K562 (cell line): ENCODE measurements around the gene ZBTB20. TPM values are rescaled to one million over a fixed set of nuclear protein-coding genes. Genes with fewer than 3 reads are reported as not detected.

Experiments used
- ATAC-seq: fragments of 200-7000 bp; cut with Tn5 transposase; 3 replicates; pipeline ENCODE4 v1.9.1; 2020; ENCODE audit warnings: moderate library complexity
- BruUV-seq: library from RNA; stranded (reverse); fragments of 400-500 nt; replicated peaks from 2 replicates; lab custom pipeline; 2021; lab: Mats Ljungman, UMichigan
- CTCF ChIA-PET: fragments of 300-600 bp; formaldehyde crosslinking; extraction: SDS; loops from one replicate; lab custom pipeline; 2021; ENCODE audit warnings: low intra/inter-chr PET ratio; lab: Yijun Ruan, JAX
- POLR2A ChIA-PET: fragments of 300-600, 350-650 bp; sonication (Branson Sonifier 250); formaldehyde crosslinking; extraction: SDS; loops from one replicate; lab custom pipeline; 2021; ENCODE audit warnings: antibody characterized with exemption, inconsistent platforms; lab: Yijun Ruan, JAX
- DNase-seq, 4 experiments: peaks; one replicate each; pipeline versions ENCODE4 v3.0.0 to v3.0.0-alpha.2; 2011 to 2018; ENCODE audit warnings: low spot score in 3 of 4, mixed read lengths in 3 of 4; ENCODE audit errors: extremely low read depth in 1 of 4
- FAIRE-seq: peaks from 2 replicates; lab custom pipeline; 2011; peaks lifted over from hg19 to GRCh38; lab: Jason Lieb, UNC
- H2AFZ ChIP-seq: 2 replicates; pipeline ENCODE4 v1.6.0; 2011; ENCODE audit warnings: low read depth, low read length, control low read depth, inconsistent platforms
- H3K27ac ChIP-seq: fragments of 200-600 bp; 3 replicates; pipeline ENCODE4 v1.8.0; 2011; ENCODE audit warnings: low read depth, mild to moderate bottlenecking, control low read depth, inconsistent platforms, low read length, moderate library complexity, mixed read lengths; ENCODE audit errors: extremely low read depth
- H3K27me3 ChIP-seq, 2 experiments: fragments of 300-600 bp in 1 of 2; 2 replicates in 1 of 2; 3 replicates in 1 of 2; pipeline versions ENCODE4 v1.6.0 to v1.8.0; 2011; ENCODE audit warnings: inconsistent platforms in 2 of 2, low read length in 2 of 2, mild to moderate bottlenecking in 1 of 2, mixed read lengths in 1 of 2, moderate library complexity in 1 of 2; ENCODE audit not compliant: control insufficient read depth in 2 of 2, insufficient read depth in 2 of 2
- H3K36me3 ChIP-seq: fragments of 300-600 bp; 3 replicates; pipeline ENCODE4 v1.8.0; 2011; ENCODE audit warnings: mild to moderate bottlenecking, low read length, inconsistent platforms; ENCODE audit not compliant: control insufficient read depth, insufficient read depth
- H3K4me1 ChIP-seq, 2 experiments: fragments of 200-600 bp in 1 of 2; replicated peaks in 1 of 2; 2 replicates in 1 of 2; 3 replicates in 1 of 2; pipeline versions ENCODE4 v1.5.1 to v1.8.0; 2011; ENCODE audit warnings: inconsistent platforms in 2 of 2, low read length in 2 of 2, mild to moderate bottlenecking in 1 of 2, mixed read lengths in 1 of 2, moderate library complexity in 1 of 2; ENCODE audit not compliant: control insufficient read depth in 2 of 2, insufficient read depth in 2 of 2
- H3K4me2 ChIP-seq: 2 replicates; pipeline ENCODE4 v1.6.1; 2011; ENCODE audit warnings: low read length, control low read depth, inconsistent platforms, mixed read lengths; ENCODE audit not compliant: insufficient read depth
- H3K4me3 ChIP-seq: fragments of 200-600 bp; sonication (generic), shearing (Covaris generic); 2 replicates; pipeline ENCODE4 v1.5.1; 2016; ENCODE audit warnings: control low read depth, inconsistent platforms
- H3K79me2 ChIP-seq: fragments of 200-600 bp; 3 replicates; pipeline ENCODE4 v1.8.0; 2011; ENCODE audit warnings: low read length, inconsistent platforms; ENCODE audit not compliant: control insufficient read depth, insufficient read depth
- H3K9ac ChIP-seq, 2 experiments: 2 replicates each; pipeline versions ENCODE4 v1.6.0 to v1.6.1; 2011; ENCODE audit warnings: low read depth in 2 of 2, low read length in 2 of 2, control low read depth in 1 of 2, inconsistent platforms in 1 of 2, mild to moderate bottlenecking in 1 of 2, mixed read lengths in 1 of 2; ENCODE audit not compliant: insufficient read depth in 1 of 2
- H3K9me1 ChIP-seq: one replicate; pipeline ENCODE4 v1.6.0; 2011; ENCODE audit warnings: inconsistent platforms, mild to moderate bottlenecking, low read length, moderate library complexity; ENCODE audit not compliant: control insufficient read depth, insufficient read depth
- H3K9me3 ChIP-seq: replicated peaks from 2 replicates; pipeline ENCODE4 v1.5.1; 2011; ENCODE audit warnings: low read depth, low read length, inconsistent platforms; ENCODE audit not compliant: control insufficient read depth, insufficient read depth
- H4K20me1 ChIP-seq: replicated peaks from 2 replicates; pipeline ENCODE4 v1.6.1; 2011; ENCODE audit warnings: low read length, inconsistent platforms, mixed read lengths; ENCODE audit not compliant: control insufficient read depth, insufficient read depth
- ATF4 ChIP-seq: fragments of 450-650 bp; formaldehyde crosslinking; IDR thresholded peaks from 2 replicates; pipeline ENCODE4 v1.4.0; 2022; ENCODE audit warnings: mild to moderate bottlenecking, moderate library complexity
- ELF4 ChIP-seq: fragments of 450-650 bp; formaldehyde crosslinking; IDR thresholded peaks from 2 replicates; pipeline ENCODE4 v1.4.0; 2022; ENCODE audit warnings: missing genetic modification characterization
- EWSR1 ChIP-seq: fragments of 450-650 bp; IDR thresholded peaks from 2 replicates; pipeline ENCODE4 v1.6.1; 2018; ENCODE audit warnings: borderline replicate concordance, mild to moderate bottlenecking, low read depth, moderate library complexity; ENCODE audit not compliant: partially characterized antibody
- HLTF ChIP-seq: fragments of 450-650 bp; IDR thresholded peaks from 2 replicates; pipeline ENCODE4 v1.6.1; 2016
- MBD2 ChIP-seq: sonication (generic); IDR thresholded peaks from 2 replicates; pipeline ENCODE4 v1.6.1; 2016; ENCODE audit warnings: low read depth, borderline replicate concordance
- MCM2 ChIP-seq: fragments of 450-650 bp; IDR thresholded peaks from 2 replicates; pipeline ENCODE4 v1.6.1; 2017; ENCODE audit warnings: low read depth, mild to moderate bottlenecking
- MCM3 ChIP-seq: fragments of 450-650 bp; IDR thresholded peaks from 2 replicates; pipeline ENCODE4 v1.6.1; 2016
- PRPF4 ChIP-seq: fragments of 200-400 bp; formaldehyde crosslinking; IDR thresholded peaks from one replicate; pipeline ENCODE4 v1.6.1; 2017; ENCODE audit warnings: low read length, low read depth, mild to moderate bottlenecking; ENCODE audit not compliant: insufficient read depth, poor library complexity, severe bottlenecking
- TAF7 ChIP-seq: fragments of 450-650 bp; IDR thresholded peaks from 2 replicates; pipeline ENCODE4 v1.6.1; 2016; ENCODE audit warnings: missing genetic modification characterization, missing compliant biosample characterization
- ZNF445 ChIP-seq: fragments of 250-450 bp; sonication (Bioruptor Pico); IDR thresholded peaks from 2 replicates; pipeline ENCODE4 v1.4.0; 2020; ENCODE audit warnings: low read depth, mild to moderate bottlenecking, moderate library complexity
- ZNF785 ChIP-seq: fragments of 250-450 bp; sonication (Bioruptor Pico); IDR thresholded peaks from 2 replicates; pipeline ENCODE4 v1.4.0; 2020; ENCODE audit warnings: mild to moderate bottlenecking
- WGBS: fragments of 100-300 bp; shearing (Covaris generic); methylation state at CpG from one replicate; pipeline ENCODE4 v1.1.6; 2016; ENCODE audit warnings: low coverage, mixed read lengths; ENCODE audit not compliant: insufficient coverage; ENCODE audit errors: missing lambda C conversion rate; 5-methylcytosine and 5-hydroxymethylcytosine counted together
- in situ Hi-C: fragments of 300-500 bp; cut with MboI; formaldehyde crosslinking; loops from 4 replicates; pipeline ENCODE4 v1.15.0; 2018; ENCODE audit warnings: inconsistent platforms, mixed read lengths
- intact Hi-C: fragments of 100-400 bp; cut with micrococcal nuclease; formaldehyde crosslinking; loops from 2 replicates; pipeline ENCODE4 v1.14.2; 2022
- polyA plus RNA-seq, 8 experiments: library from polyadenylated mRNA; depleted of rRNA in 4 of 8; stranded (reverse) in 5 of 8; unstranded in 3 of 8; fragments of >200 nt; fragmentation: Nextera tagmentation in 2 of 8; fragmentation: Illumina TruSeq in 1 of 8; extraction: Ambion mirVana in 2 of 8; extraction: Trizol in 1 of 8; gene quantifications; 2 replicates each; pipeline versions ENCODE4 v1.2.1 to v1.2.3, GENCODE V29; 2011 to 2014; ENCODE audit warnings: inconsistent platforms in 1 of 8, missing spikeins in 1 of 8
- total RNA-seq, 7 experiments: library from RNA; depleted of rRNA in 6 of 7; stranded (reverse); fragments of >200 nt in 6 of 7; fragmentation: Illumina TruSeq in 2 of 7; extraction: Trizol in 2 of 7; gene quantifications; 2 replicates each; pipeline versions ENCODE4 v1.2.1 to v1.2.3, GENCODE V29; 2011 to 2021; ENCODE audit warnings: low replicate concordance in 1 of 7

The ZBTB20 gene
- total and polyA plus RNA-seq, 9 of the 15 experiments (the other 6 are each of a cell fraction or from before 2014, with no cell fraction given): 0.17 to 1.7 (median 0.45) TPM

GRCh38 chr3:114994554-114995341, 152.3 kb downstream of the ZBTB20 start:
- ChIA-PET CTCF (no interaction called here), POLR2A (no interaction called here)
- Histone ChIP-seq H2AFZ (no peak overlapping the region), H4K20me1 (no peaks in the 10 kb centered on the region), H3K79me2 (no peaks in the 10 kb centered on the region), H3K4me1 (no peaks in the 10 kb centered on the region), H3K9me3 (no peaks in the 10 kb centered on the region), H3K9me1 (no peaks in the 10 kb centered on the region), H3K4me2 (no peak overlapping the region), H3K27ac (no peak overlapping the region), H3K36me3 (no peaks in the 10 kb centered on the region), H3K9ac (no peak overlapping the region), H3K4me3 (no peak overlapping the region), H3K27me3 (no peaks in the 10 kb centered on the region)
- no peak for TF ChIP-seq PRPF4
- ATAC-seq (no peak), DNase-seq (no peak), FAIRE-seq (no peak)
- no TSS peak for BruUV-seq
- in situ Hi-C loops: no loop called here
- intact Hi-C loops: no loop called here
- 22% methylated on average over 5 of the region's 6 CpGs for WGBS

GRCh38 chr3:114985776-114986175, 161.3 kb downstream of the ZBTB20 start:
- H3K4me3 ChIP-seq: no peak overlapping the region
- DNase-seq: no peak
- no peak for ATAC-seq
- H3K4me2 ChIP-seq: no peak overlapping the region
- H3K9ac ChIP-seq: no peak overlapping the region
- H3K79me2 ChIP-seq: no peaks in the 10 kb centered on the region
- TF ChIP-seq ZNF445 (CRISPR knock-in tag): no peak
- no peak for TF ChIP-seq MCM2
- TF ChIP-seq MBD2: no peak
- TF ChIP-seq EWSR1: no peak
- no peak for TF ChIP-seq TAF7 (tag)
- no peak for TF ChIP-seq HLTF
- TF ChIP-seq ZNF785 (CRISPR knock-in tag): no peak
- TF ChIP-seq ATF4 (CRISPR knock-in tag): no peak
- no peak for TF ChIP-seq MCM3
- TF ChIP-seq ELF4 (CRISPR knock-in tag): no peak
- H3K4me1 ChIP-seq: no peaks in the 10 kb centered on the region
- H3K27me3 ChIP-seq: no peaks in the 10 kb centered on the region
- CTCF ChIA-PET: no interaction called here
- POLR2A ChIA-PET: no interaction called here
- 0% methylated on average over 1 of the region's 1 CpG for WGBS
- H3K27ac ChIP-seq: no peak overlapping the region
- no TSS peak for BruUV-seq
- in situ Hi-C loops: no loop called here
- no peaks in the 10 kb centered on the region for H3K9me3 ChIP-seq
- FAIRE-seq: no peak
- H3K9me1 ChIP-seq: no peaks in the 10 kb centered on the region
- intact Hi-C loops: no loop called here
- no peak overlapping the region for H2AFZ ChIP-seq
- H3K36me3 ChIP-seq: no peaks in the 10 kb centered on the region
- no peaks in the 10 kb centered on the region for H4K20me1 ChIP-seq
